ENCODE data around the gene GRB10. TPM values are rescaled to one million over a fixed set of nuclear protein-coding genes. Genes with fewer than 3 reads are reported as not detected.

The GRB10 gene
- total RNA-seq, 1 donor from 2014 or later, result not detected

GRCh38 chr7:50676740-50677637, 105.7 kb downstream of the GRB10 start:
- Mint-ChIP-seq H3K27me3 (peaks cover 5% of the 10 kb centered on the region), H3K36me3 (ENCODE audit: low read depth) (no peaks in the 10 kb centered on the region), H3K9me3 (no peaks in the 10 kb centered on the region), H3K4me3 (no peak overlapping the region), H3K4me1 (peaks cover 6% of the 10 kb centered on the region), H3K27ac (no peak overlapping the region)
- POLR2A ChIA-PET, result no interaction called here
- intact Hi-C loops (cut with micrococcal nuclease), result no loop called here
- TF ChIP-seq CTCF (IDR thresholded peaks at IDR 0.05), result no peak
- no peak for DNase-seq
- no peak for ATAC-seq (ENCODE audit: low read depth)
- CTCF ChIA-PET, result interaction anchor here (1.1 to 3.9 kb wide), 2 partner anchors 472 to 584 kb away, joined by 6 to 36 read pairs; partner anchors contain the start of gene ZPBP

GRCh38 chr7:50676079-50676478, 106.6 kb downstream of the GRB10 start:
- no peak for TF ChIP-seq CTCF (IDR thresholded peaks at IDR 0.05)
- DNase-seq (no peak), ATAC-seq (ENCODE audit: low read depth) (no peak)
- Mint-ChIP-seq H3K9me3 (no peaks in the 10 kb centered on the region), H3K4me3 (no peak overlapping the region), H3K36me3 (ENCODE audit: low read depth) (no peaks in the 10 kb centered on the region), H3K4me1 (no peaks in the 10 kb centered on the region), H3K27me3 (peaks cover 4% of the 10 kb centered on the region), H3K27ac (no peak overlapping the region)
- intact Hi-C loops (cut with micrococcal nuclease), result no loop called here
- ChIA-PET POLR2A (no interaction called here), CTCF (interaction anchor here (1.1 kb wide), 1 partner anchor 534 kb away, joined by 3 read pairs; no protein-coding TSS in a partner anchor)

GRCh38 chr7:50674896-50675835, 107.5 kb downstream of the GRB10 start:
- DNase-seq, result no peak
- intact Hi-C loops (cut with micrococcal nuclease), result no loop called here
- TF ChIP-seq CTCF (IDR thresholded peaks at IDR 0.05), result no peak
- Mint-ChIP-seq H3K4me1 (no peaks in the 10 kb centered on the region), H3K9me3 (no peaks in the 10 kb centered on the region), H3K36me3 (ENCODE audit: low read depth) (no peaks in the 10 kb centered on the region), H3K27ac (no peak overlapping the region), H3K4me3 (no peak overlapping the region), H3K27me3 (peaks cover 4% of the 10 kb centered on the region)
- ChIA-PET CTCF (interaction anchor here (1.1 kb wide), 1 partner anchor 533 kb away, joined by 3 read pairs; no protein-coding TSS in a partner anchor), POLR2A (no interaction called here)
- ATAC-seq (ENCODE audit: low read depth), result no peak

GRCh38 chr7:50674299-50674698, 108.4 kb downstream of the GRB10 start:
- no peaks in the 10 kb centered on the region for H3K4me1 Mint-ChIP-seq
- no peaks in the 10 kb centered on the region for H3K9me3 Mint-ChIP-seq
- ChIA-PET POLR2A (no interaction called here), CTCF (no interaction called here)
- H3K27ac Mint-ChIP-seq, result no peak overlapping the region
- intact Hi-C loops (cut with micrococcal nuclease), result no loop called here
- H3K36me3 Mint-ChIP-seq (ENCODE audit: low read depth), result no peaks in the 10 kb centered on the region
- no peak overlapping the region for H3K4me3 Mint-ChIP-seq
- ATAC-seq (ENCODE audit: low read depth) (no peak), DNase-seq (no peak)
- TF ChIP-seq CTCF (IDR thresholded peaks at IDR 0.05), result no peak
- peaks cover 5% of the 10 kb centered on the region for H3K27me3 Mint-ChIP-seq

GRCh38 chr7:50673096-50673495, 109.6 kb downstream of the GRB10 start:
- peaks cover 11% of the 10 kb centered on the region for H3K27me3 Mint-ChIP-seq
- H3K4me1 Mint-ChIP-seq, result no peaks in the 10 kb centered on the region
- ATAC-seq (ENCODE audit: low read depth) (no peak), DNase-seq (no peak)
- no peaks in the 10 kb centered on the region for H3K36me3 Mint-ChIP-seq (ENCODE audit: low read depth)
- ChIA-PET POLR2A (no interaction called here), CTCF (interaction anchor here (0.9 kb wide), 1 partner anchor 581 kb away, joined by 3 read pairs; the partner anchor contains the start of gene ZPBP)
- H3K4me3 Mint-ChIP-seq, result no peak overlapping the region
- no peaks in the 10 kb centered on the region for H3K9me3 Mint-ChIP-seq
- intact Hi-C loops (cut with micrococcal nuclease), result no loop called here
- no peak overlapping the region for H3K27ac Mint-ChIP-seq
- TF ChIP-seq CTCF (IDR thresholded peaks at IDR 0.05), result no peak

Data from activated B cell treated with CpG ODN at 0.5 μM for 24 hours (primary cell).